ENCODE results near the gene TCFL5.
"Not testable (repeated sequence)": the region's sequence is repeated elsewhere in the genome, so short reads cannot be mapped to it uniquely, and the experiment has no call there.

TCFL5 gene

GRCh38 chr20:62853304-62853703 is 8.3 kb downstream of the TCFL5 start:
- H3K4me1 ChIP-seq (ENCODE audit: control insufficient read depth, insufficient read depth, low read length); H3K4me3 ChIP-seq (ENCODE audit: low read depth, low read length); H3K27ac ChIP-seq (ENCODE audit: extremely low read depth, low read depth, low read length); POLR2A ChIA-PET; CTCF ChIA-PET; H3K9me3 ChIP-seq (ENCODE audit: control insufficient read depth, insufficient read depth, low read depth, low read length): not testable (repeated sequence)
- peak; percentile 91 for TF ChIP-seq ZNF121 (tag by site-specific recombination; IDR thresholded peaks at IDR 0.05)
- H3K36me3 ChIP-seq (ENCODE audit: control insufficient read depth in 2 of 2, insufficient read depth in 1 of 2, low read length in 2 of 2): peaks cover 9 to 80% of the 10 kb centered on the region in 2 experiments; a peak in 2 of 3 replicates

DNA sequence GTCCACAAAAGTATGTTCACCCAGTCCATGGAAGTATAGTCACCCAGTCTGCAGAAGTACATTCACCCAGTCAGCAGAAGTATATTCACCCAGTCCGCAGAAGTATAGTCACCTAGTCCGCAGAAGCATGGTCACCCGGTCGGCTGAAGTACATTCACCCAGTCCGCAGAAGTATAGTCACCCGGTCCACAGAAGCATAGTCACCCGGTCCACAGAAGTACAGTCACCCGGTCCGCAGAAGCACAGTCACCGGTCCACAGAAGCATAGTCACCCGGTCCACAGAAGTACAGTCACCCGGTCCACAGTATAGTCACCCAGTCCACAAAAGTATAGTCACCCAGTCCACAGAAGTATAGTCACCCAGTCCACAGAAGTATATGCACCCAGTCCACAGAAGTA is 8.8 kb downstream of the TCFL5 start:
- H3K4me3 ChIP-seq (ENCODE audit: low read depth, low read length): no peak overlapping the region
- H3K36me3 ChIP-seq (ENCODE audit: control insufficient read depth in 2 of 2, insufficient read depth in 1 of 2, low read length in 2 of 2): peaks cover 9 to 79% of the 10 kb centered on the region in 2 experiments; a peak in 2 of 3 replicates
- no peaks in the 10 kb centered on the region for H3K4me1 ChIP-seq (ENCODE audit: control insufficient read depth, insufficient read depth, low read length)
- TF ChIP-seq, protein P1, sequence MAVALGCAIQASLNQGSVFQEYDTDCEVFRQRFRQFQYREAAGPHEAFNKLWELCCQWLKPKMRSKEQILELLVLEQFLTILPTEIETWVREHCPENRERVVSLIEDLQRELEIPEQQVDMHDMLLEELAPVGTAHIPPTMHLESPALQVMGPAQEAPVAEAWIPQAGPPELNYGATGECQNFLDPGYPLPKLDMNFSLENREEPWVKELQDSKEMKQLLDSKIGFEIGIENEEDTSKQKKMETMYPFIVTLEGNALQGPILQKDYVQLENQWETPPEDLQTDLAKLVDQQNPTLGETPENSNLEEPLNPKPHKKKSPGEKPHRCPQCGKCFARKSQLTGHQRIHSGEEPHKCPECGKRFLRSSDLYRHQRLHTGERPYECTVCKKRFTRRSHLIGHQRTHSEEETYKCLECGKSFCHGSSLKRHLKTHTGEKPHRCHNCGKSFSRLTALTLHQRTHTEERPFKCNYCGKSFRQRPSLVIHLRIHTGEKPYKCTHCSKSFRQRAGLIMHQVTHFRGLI (tag by site-specific recombination; IDR thresholded peaks at IDR 0.05): no peak
- TF ChIP-seq ZNF76 (tag by site-specific recombination; IDR thresholded peaks at IDR 0.05; ENCODE audit: borderline replicate concordance, low read depth) (no peak), ZNF223 (tag by site-specific recombination; IDR thresholded peaks at IDR 0.05) (no peak), ZNF24 (tag by site-specific recombination; IDR thresholded peaks at IDR 0.05) (no peak)
- POLR2A ChIA-PET: no interaction called here
- no peak overlapping the region for H3K27ac ChIP-seq (ENCODE audit: extremely low read depth, low read depth, low read length)
- CTCF ChIA-PET: no interaction called here
- no peaks in the 10 kb centered on the region for H3K9me3 ChIP-seq (ENCODE audit: control insufficient read depth, insufficient read depth, low read depth, low read length)

DNA sequence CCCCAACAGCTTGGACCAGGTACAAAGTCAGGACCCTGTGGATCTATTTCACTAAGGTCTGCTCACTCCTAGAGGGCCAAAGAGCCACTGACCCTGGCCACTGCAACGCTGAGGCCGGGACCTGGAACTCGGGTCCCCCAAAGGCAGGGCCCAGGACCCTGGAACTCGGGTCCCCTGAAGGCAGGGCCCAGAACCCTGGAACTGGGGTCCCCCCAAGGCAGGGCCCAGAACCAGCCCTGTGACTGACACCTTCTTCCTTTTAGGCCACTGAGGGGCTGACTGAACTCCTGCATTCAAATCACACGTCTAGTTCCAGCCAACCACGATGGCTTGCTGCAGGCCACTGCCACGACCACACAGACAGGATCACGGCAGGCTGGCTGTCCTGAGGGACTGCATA is 9.4 kb downstream of the TCFL5 start:
- H3K9me3 ChIP-seq (ENCODE audit: control insufficient read depth, insufficient read depth, low read depth, low read length): no peaks in the 10 kb centered on the region
- CTCF ChIA-PET: no interaction called here
- peaks cover 9 to 75% of the 10 kb centered on the region in 2 experiments; a peak in 2 of 3 replicates for H3K36me3 ChIP-seq (ENCODE audit: control insufficient read depth in 2 of 2, insufficient read depth in 1 of 2, low read length in 2 of 2)
- TF ChIP-seq TRIM28 (IDR thresholded peaks at IDR 0.05; ENCODE audit: borderline replicate concordance, low read length): no peak
- TF ChIP-seq ZNF112 (tag by site-specific recombination; IDR thresholded peaks at IDR 0.05): no peak
- no peak for TF ChIP-seq ZNF76 (tag by site-specific recombination; IDR thresholded peaks at IDR 0.05; ENCODE audit: borderline replicate concordance, low read depth)
- no peak for TF ChIP-seq HOXC10 (CRISPR knock-in tag; IDR thresholded peaks at IDR 0.05)
- no peak for TF ChIP-seq KLF10 (tag by site-specific recombination; IDR thresholded peaks at IDR 0.05)
- TF ChIP-seq ZSCAN4 (tag by site-specific recombination; IDR thresholded peaks at IDR 0.05): no peak
- TF ChIP-seq, protein P2, sequence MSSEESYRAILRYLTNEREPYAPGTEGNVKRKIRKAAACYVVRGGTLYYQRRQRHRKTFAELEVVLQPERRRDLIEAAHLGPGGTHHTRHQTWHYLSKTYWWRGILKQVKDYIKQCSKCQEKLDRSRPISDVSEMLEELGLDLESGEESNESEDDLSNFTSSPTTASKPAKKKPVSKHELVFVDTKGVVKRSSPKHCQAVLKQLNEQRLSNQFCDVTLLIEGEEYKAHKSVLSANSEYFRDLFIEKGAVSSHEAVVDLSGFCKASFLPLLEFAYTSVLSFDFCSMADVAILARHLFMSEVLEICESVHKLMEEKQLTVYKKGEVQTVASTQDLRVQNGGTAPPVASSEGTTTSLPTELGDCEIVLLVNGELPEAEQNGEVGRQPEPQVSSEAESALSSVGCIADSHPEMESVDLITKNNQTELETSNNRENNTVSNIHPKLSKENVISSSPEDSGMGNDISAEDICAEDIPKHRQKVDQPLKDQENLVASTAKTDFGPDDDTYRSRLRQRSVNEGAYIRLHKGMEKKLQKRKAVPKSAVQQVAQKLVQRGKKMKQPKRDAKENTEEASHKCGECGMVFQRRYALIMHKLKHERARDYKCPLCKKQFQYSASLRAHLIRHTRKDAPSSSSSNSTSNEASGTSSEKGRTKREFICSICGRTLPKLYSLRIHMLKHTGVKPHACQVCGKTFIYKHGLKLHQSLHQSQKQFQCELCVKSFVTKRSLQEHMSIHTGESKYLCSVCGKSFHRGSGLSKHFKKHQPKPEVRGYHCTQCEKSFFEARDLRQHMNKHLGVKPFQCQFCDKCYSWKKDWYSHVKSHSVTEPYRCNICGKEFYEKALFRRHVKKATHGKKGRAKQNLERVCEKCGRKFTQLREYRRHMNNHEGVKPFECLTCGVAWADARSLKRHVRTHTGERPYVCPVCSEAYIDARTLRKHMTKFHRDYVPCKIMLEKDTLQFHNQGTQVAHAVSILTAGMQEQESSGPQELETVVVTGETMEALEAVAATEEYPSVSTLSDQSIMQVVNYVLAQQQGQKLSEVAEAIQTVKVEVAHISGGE (tag by site-specific recombination; conservative IDR thresholded peaks at IDR 0.05; ENCODE audit: low read depth): no peak
- POLR2A ChIA-PET: no interaction called here
- no peak overlapping the region for H3K27ac ChIP-seq (ENCODE audit: extremely low read depth, low read depth, low read length)
- H3K4me3 ChIP-seq (ENCODE audit: low read depth, low read length): no peak overlapping the region
- H3K4me1 ChIP-seq (ENCODE audit: control insufficient read depth, insufficient read depth, low read length): no peaks in the 10 kb centered on the region

DNA sequence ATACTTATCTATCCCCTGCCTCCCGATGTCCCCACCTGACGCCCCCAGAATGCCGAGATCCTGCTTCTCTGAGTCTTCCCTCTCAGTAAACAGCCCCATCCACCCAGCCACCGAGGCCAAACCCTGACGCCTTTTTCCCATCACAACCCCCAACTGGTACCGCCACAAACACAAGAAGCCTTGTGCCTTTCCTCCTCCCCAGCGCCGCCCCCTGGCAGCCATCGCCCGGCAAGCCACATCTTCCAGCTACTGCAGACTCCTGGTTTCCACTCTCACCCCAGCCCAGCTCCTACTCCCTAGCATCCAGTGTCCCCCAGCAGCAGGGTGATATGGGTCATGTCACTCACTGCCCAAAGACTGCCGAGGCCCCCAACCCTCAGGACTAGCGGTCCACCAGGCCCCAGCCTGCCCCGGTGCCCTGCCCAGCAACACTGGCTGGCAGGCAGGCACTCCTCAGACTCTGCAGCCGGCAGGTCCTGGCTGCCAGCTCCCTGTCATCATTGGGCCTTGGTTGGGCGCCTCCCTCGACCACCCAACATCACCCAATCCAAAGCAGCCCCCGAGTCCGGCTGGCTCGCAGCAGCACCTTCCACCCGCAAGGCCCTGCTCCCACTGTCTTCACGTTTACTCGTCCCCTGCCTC is 11.2 kb downstream of the TCFL5 start:
- Histone ChIP-seq H3K4me3 (ENCODE audit: low read depth, low read length) (no peak overlapping the region), H3K27ac (ENCODE audit: extremely low read depth, low read depth, low read length) (no peak overlapping the region), H3K36me3 (ENCODE audit: control insufficient read depth in 2 of 2, insufficient read depth in 1 of 2, low read length in 2 of 2) (peaks cover 7 to 73% of the 10 kb centered on the region in 2 experiments; a peak in 2 of 3 replicates), H3K4me1 (ENCODE audit: control insufficient read depth, insufficient read depth, low read length) (no peaks in the 10 kb centered on the region), H3K9me3 (ENCODE audit: control insufficient read depth, insufficient read depth, low read depth, low read length) (no peaks in the 10 kb centered on the region)
- ChIA-PET POLR2A (no interaction called here), CTCF (interaction anchor here (0.7 to 1.5 kb wide), 3 partner anchors 28 to 356 kb away, joined by 3 to 7 read pairs (median 3); no protein-coding TSS in a partner anchor)
- no peak for TF ChIP-seq SP2 (tag by site-specific recombination; IDR thresholded peaks at IDR 0.05)
- peak; percentile 33; the same call in 1 of the 2 replicates for TF ChIP-seq CTCF (tag by site-specific recombination; IDR thresholded peaks at IDR 0.05)
- no peak for TF ChIP-seq ZFP69B (tag by site-specific recombination; IDR thresholded peaks at IDR 0.05)
- TF ChIP-seq TRIM28 (IDR thresholded peaks at IDR 0.05; ENCODE audit: borderline replicate concordance, low read length): no peak
- no peak for TF ChIP-seq ZNF394 (tag by site-specific recombination; IDR thresholded peaks at IDR 0.05; ENCODE audit: borderline replicate concordance)
- TF ChIP-seq ZNF529 (tag by site-specific recombination; IDR thresholded peaks at IDR 0.05; ENCODE audit: insufficient replicate concordance): no peak
- TF ChIP-seq ZNF155 (tag by site-specific recombination; IDR thresholded peaks at IDR 0.05): no peak
- no peak for TF ChIP-seq ZNF580 (tag by site-specific recombination; IDR thresholded peaks at IDR 0.05)
- no peak for TF ChIP-seq YY2 (tag by site-specific recombination; IDR thresholded peaks at IDR 0.05)
